IPS-20b (cell line): ENCODE data around the gene VEGFD.

ENCODE experiments used
- H3K27ac ChIP-seq: one replicate; pipeline ENCODE4 v1.5.1; 2013; ENCODE audit warnings: low read length
- H3K27me3 ChIP-seq: 2 replicates; pipeline ENCODE4 v1.6.1; 2013; ENCODE audit warnings: mild to moderate bottlenecking, low read length, inconsistent platforms; ENCODE audit not compliant: insufficient read depth
- H3K36me3 ChIP-seq: 2 replicates; pipeline ENCODE4 v1.6.1; 2013; ENCODE audit warnings: low read depth, mild to moderate bottlenecking, inconsistent platforms, low read length, moderate library complexity; ENCODE audit not compliant: insufficient read depth
- H3K4me1 ChIP-seq: 2 replicates; pipeline ENCODE4 v1.6.1; 2013; ENCODE audit warnings: mild to moderate bottlenecking, control low read depth, inconsistent platforms, low read length, moderate library complexity; ENCODE audit not compliant: insufficient read depth
- H3K4me3 ChIP-seq: 2 replicates; pipeline ENCODE4 v1.5.1; 2013; ENCODE audit warnings: mild to moderate bottlenecking, low read length, inconsistent platforms
- H3K9ac ChIP-seq: 2 replicates; pipeline ENCODE4 v1.6.1; 2013; ENCODE audit warnings: low read depth, mild to moderate bottlenecking, inconsistent platforms, low read length, moderate library complexity
- H3K9me3 ChIP-seq: 2 replicates; pipeline ENCODE4 v1.6.1; 2013; ENCODE audit warnings: mild to moderate bottlenecking, low read depth, low read length, inconsistent platforms; ENCODE audit not compliant: insufficient read depth

Gene VEGFD

DNA sequence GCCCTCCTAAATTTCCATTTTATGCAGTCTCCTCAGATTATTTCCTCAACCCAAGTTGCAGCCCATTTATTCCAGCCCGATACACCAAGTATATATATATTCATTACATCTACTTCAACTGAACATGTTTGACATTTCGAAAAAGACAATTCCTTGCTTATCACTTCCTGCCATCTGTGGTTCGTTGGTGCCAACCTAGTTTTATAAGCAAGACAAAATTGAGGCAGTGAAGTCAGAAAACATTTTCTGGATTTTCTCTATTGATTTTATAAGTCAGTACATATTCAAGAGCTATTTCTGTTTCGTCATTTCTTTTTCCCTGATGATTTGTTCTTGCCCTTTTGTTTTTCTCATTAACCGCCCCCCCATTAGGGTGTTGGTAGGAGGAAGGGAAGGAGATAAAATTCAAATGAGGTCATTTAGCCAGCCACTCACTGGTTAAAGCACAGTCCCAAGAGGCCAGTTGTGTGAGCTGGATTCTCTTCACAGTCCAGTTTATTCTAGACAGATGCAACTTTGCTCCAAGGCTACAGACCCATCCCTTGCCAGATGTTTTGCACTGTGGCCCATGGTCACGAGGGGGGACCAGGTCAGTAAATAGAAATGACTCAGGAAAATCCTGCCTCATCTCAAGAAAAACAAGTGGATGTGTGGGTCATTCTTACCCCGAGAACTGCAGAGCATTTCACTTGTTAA, 20.3 kb upstream of the VEGFD start:
- Histone ChIP-seq H3K27me3 (no peaks in the 10 kb centered on the region), H3K9ac (no peak overlapping the region), H3K27ac (no peak overlapping the region), H3K4me3 (no peak overlapping the region), H3K36me3 (no peaks in the 10 kb centered on the region), H3K4me1 (no peaks in the 10 kb centered on the region; the same call in 1 of the 2 replicates), H3K9me3 (no peaks in the 10 kb centered on the region)

DNA sequence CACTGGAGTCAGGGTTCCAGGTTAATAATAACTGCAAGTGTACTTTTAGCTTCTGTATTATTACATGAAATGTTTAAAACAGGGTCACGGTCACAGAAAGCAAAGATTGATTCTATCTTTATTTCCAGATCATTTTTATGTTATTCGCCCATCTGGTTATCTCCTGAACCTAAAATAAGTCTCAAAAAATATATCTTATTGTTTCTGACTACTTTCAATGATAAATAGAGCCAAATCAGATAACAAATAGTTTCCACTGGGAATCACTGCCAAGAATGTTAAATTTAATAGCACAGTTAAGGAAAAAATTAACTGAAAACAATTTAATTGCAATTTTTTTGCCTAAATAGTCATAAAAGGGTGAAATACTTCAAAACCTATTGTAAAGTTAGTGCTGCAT, 17.2 kb upstream of the VEGFD start:
- Histone ChIP-seq H3K9ac (no peak overlapping the region), H3K4me3 (no peak overlapping the region), H3K27me3 (no peaks in the 10 kb centered on the region), H3K36me3 (no peaks in the 10 kb centered on the region), H3K9me3 (no peaks in the 10 kb centered on the region), H3K27ac (no peak overlapping the region), H3K4me1 (peaks cover 3% of the 10 kb centered on the region)

DNA sequence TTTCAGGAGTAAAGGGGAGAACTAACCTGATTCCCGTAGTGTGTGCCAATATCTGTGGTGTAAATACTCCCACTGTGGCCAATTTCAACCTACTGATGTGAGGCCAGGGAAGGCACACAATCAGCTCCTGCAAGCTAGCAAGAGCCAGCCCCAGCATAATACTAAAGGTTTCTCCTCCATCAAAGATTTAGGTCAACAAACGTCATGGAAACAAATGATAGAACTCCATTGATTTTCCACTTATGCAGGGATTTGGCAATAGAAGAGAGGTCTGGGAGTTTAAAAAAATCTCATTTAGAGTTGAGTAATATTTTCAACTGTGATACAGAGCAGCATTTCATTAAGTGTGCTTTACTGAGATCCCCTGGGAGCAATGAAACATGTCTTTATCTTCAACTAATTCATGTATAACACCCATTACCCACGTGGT, 15.8 kb upstream of the VEGFD start:
- Histone ChIP-seq H3K27ac (no peak overlapping the region), H3K27me3 (no peaks in the 10 kb centered on the region), H3K4me3 (no peak overlapping the region), H3K36me3 (no peaks in the 10 kb centered on the region), H3K9me3 (no peaks in the 10 kb centered on the region), H3K4me1 (peaks cover 3% of the 10 kb centered on the region), H3K9ac (no peak overlapping the region)

DNA sequence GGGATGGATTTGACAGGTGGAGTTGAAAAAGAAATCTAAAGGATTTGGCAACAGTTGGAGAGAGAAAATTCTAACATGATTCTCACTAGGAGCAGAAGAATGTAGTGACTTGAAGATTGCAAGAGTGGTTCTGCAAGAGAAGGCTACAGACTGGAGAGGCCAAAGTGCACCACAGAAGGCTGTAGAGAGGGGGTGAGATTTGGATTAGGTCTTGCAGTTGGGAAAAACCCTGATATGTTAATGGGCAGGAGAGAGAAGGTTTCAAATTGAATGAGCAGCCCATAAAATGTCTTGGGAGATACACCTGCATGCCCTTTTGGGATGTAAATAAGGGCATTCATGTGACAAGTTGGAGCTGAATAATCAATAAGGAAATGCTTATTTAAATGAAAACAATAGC, 14.7 kb upstream of the VEGFD start:
- no peaks in the 10 kb centered on the region for H3K36me3 ChIP-seq
- no peaks in the 10 kb centered on the region for H3K27me3 ChIP-seq

GRCh38 chrX:15395789-15396188, 11.6 kb upstream of the VEGFD start:
- Histone ChIP-seq H3K27ac (no peak overlapping the region), H3K9ac (no peak overlapping the region), H3K27me3 (no peaks in the 10 kb centered on the region), H3K36me3 (no peaks in the 10 kb centered on the region), H3K4me1 (peaks cover 3% of the 10 kb centered on the region), H3K9me3 (no peaks in the 10 kb centered on the region), H3K4me3 (no peak overlapping the region)

More for the DNA sequence above, 14.7 kb upstream of the VEGFD start:
- Histone ChIP-seq H3K4me3 (no peak overlapping the region), H3K9me3 (no peaks in the 10 kb centered on the region), H3K4me1 (peaks cover 3% of the 10 kb centered on the region), H3K27ac (no peak overlapping the region), H3K9ac (no peak overlapping the region)

DNA sequence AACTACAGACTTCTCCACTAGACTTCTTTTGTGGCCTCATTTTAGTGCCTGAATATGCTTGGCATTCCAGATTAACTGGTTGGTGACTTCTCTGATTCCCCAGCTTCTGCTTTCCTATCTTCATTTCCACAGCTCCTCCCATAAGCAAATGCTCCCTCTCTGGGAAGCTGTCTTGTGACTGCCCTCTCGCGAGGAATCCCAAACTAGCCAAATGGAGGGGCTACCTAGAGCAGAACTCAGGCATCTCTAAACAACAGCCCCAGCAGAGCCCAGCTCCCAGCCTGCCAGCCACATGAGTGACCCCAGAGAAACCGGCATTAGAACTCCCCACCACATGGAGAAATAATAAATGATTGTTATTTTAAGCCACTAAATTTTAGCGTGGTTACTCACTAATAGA, 7.6 kb upstream of the VEGFD start:
- H3K27me3 ChIP-seq, result no peaks in the 10 kb centered on the region
- H3K4me3 ChIP-seq, result no peak overlapping the region
- H3K27ac ChIP-seq, result no peak overlapping the region
- H3K36me3 ChIP-seq, result no peaks in the 10 kb centered on the region
- no peaks in the 10 kb centered on the region for H3K9me3 ChIP-seq
- H3K9ac ChIP-seq, result no peak overlapping the region
- H3K4me1 ChIP-seq, result no peaks in the 10 kb centered on the region

DNA sequence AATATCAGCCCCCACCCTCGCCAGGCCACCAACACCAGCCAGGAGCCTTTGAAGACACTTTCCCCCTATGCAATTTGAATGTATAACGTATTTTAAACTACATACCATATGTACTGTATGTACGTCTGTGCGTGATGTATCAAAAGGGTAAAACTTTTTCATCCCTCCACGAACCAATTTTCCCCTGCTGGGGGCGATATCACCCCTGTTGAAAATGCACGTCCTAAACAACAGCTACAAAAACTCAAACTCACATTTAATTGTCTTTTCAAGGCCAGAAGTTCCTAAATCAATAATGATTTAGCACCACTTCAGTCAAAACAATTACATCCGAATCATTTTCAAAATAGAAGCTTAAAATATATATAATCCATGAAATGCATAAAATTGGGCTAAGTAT, 1.4 kb downstream of the VEGFD start:
- H3K4me1 ChIP-seq, result peaks cover 5% of the 10 kb centered on the region; the same call in 1 of the 2 replicates
- H3K27me3 ChIP-seq, result no peaks in the 10 kb centered on the region
- H3K9ac ChIP-seq, result no peak overlapping the region
- H3K4me3 ChIP-seq, result no peak overlapping the region
- no peaks in the 10 kb centered on the region for H3K36me3 ChIP-seq
- H3K27ac ChIP-seq, result no peak overlapping the region
- no peaks in the 10 kb centered on the region for H3K9me3 ChIP-seq

DNA sequence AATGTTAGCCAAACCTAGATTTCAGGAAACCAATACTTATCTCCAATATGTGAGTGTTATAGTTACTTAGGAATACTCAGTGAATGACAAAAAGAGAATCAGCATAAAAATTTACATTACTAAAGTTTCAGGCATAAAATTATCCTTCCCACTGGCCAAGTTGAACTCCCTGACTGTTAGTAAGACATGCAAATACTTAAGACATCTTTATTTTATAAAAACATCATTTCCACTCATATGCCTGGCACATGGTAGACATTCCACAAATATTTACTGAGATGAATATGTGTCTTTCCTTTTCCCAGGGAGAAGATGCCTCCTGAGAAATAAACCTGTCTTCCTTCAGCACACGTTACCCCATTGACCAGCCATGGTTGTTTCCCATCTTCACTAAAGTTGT, 7.3 kb downstream of the VEGFD start:
- no peaks in the 10 kb centered on the region for H3K4me1 ChIP-seq
- H3K36me3 ChIP-seq, result no peaks in the 10 kb centered on the region
- H3K9ac ChIP-seq, result no peak overlapping the region
- H3K4me3 ChIP-seq, result no peak overlapping the region
- H3K27ac ChIP-seq, result no peak overlapping the region
- H3K9me3 ChIP-seq, result no peaks in the 10 kb centered on the region; the same call in 1 of the 2 replicates
- no peaks in the 10 kb centered on the region for H3K27me3 ChIP-seq

GRCh38 chrX:15373976-15374375, 10.2 kb downstream of the VEGFD start:
- no peaks in the 10 kb centered on the region for H3K27me3 ChIP-seq
- no peak overlapping the region for H3K27ac ChIP-seq
- no peaks in the 10 kb centered on the region for H3K36me3 ChIP-seq

DNA sequence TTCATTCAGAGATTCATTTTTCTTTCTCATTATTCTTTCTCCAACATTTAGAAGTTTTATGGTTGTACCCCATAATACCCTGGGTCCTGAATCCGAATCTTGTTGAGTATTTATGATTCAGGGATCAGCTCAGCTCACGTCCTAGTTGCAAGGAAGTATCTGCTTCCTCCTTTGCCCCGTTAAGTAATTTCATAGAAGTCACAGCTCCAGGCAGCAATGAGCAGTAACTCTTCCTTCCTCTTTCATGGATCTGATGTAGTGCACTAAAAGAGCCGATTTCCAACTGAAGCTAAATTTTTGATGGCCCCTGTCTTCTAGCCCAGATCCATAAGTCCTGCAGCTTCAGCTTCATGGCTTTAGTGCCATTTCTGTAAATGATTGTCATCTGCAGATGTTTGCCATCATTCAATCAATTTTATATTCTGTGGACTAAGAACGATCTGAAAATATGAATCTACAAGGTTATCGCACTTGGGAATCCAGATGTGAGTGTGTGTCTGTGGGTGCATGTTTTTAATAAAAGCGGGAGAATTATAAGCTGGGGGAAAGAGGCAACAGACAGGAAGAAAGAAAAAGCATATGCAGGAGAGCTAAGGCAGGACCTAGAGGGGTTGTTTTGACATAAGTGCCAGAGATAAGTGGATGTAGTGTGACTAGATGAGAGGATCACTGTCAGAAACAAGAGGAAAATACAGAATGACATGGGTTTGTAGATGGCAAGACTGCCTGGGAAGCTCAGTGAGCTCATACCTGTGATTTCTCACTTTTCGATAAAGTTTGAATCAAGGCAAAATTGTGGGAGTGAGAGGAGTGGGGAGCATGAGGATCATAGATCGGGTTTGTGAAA, 17.5 kb downstream of the VEGFD start:
- H3K4me1 ChIP-seq, result no peaks in the 10 kb centered on the region
- no peaks in the 10 kb centered on the region for H3K36me3 ChIP-seq
- no peaks in the 10 kb centered on the region; the same call in 1 of the 2 replicates for H3K9me3 ChIP-seq
- no peak overlapping the region for H3K27ac ChIP-seq
- H3K4me3 ChIP-seq, result no peak overlapping the region
- H3K9ac ChIP-seq, result no peak overlapping the region
- no peaks in the 10 kb centered on the region for H3K27me3 ChIP-seq

More at GRCh38 chrX:15373976-15374375, 10.2 kb downstream of the VEGFD start:
- no peaks in the 10 kb centered on the region for H3K4me1 ChIP-seq
- no peak overlapping the region for H3K4me3 ChIP-seq
- no peaks in the 10 kb centered on the region; the same call in 1 of the 2 replicates for H3K9me3 ChIP-seq
- no peak overlapping the region for H3K9ac ChIP-seq

DNA sequence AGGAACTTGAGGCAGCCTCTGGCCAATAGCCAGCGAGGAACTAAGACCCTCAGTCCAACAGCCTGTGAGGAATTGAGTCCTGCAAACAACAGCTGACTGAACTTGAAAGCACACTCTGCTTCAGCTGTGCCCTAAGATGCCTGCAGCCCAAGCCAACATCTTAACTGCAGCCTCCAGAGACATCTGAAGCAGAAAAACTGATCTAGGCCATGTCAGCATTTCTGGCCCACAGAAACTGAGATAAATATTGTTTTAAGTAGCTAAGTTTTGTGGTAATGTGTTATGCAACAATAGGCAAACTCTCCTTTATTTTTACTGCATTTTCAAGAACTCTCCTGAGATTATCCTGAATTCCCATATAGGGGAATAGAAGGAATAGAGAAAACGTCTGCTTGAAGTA, 24.5 kb downstream of the VEGFD start:
- no peaks in the 10 kb centered on the region for H3K36me3 ChIP-seq
- H3K9ac ChIP-seq, result no peak overlapping the region
- H3K27me3 ChIP-seq, result no peaks in the 10 kb centered on the region
- no peaks in the 10 kb centered on the region for H3K4me1 ChIP-seq
- no peak overlapping the region for H3K4me3 ChIP-seq
- no peaks in the 10 kb centered on the region for H3K9me3 ChIP-seq
- H3K27ac ChIP-seq, result no peak overlapping the region

DNA sequence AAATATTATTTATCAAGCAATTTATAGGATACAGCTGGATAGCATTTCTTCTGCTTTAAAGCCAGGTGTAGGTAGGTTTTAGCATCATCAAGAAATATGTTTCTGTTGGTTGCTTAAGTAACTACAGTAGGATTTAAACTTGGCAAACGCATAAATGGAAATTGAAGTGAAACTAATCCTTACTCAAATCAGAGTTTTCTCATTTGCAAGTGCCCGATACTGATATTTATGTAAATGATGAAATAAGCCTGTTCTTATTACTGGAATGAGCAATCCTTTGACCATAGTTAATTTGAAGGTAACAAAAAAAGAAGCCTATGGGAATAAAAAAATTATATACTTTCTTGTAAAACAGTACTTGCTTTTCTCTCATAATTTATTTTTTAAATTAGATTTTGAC, 25.7 kb downstream of the VEGFD start:
- Histone ChIP-seq H3K27me3 (no peaks in the 10 kb centered on the region), H3K27ac (no peak overlapping the region), H3K9ac (no peak overlapping the region), H3K9me3 (no peaks in the 10 kb centered on the region), H3K4me3 (no peak overlapping the region), H3K4me1 (no peaks in the 10 kb centered on the region), H3K36me3 (no peaks in the 10 kb centered on the region)
